Skeletal muscle satellite cell (primary cell): ENCODE results near the gene UBR1.

Experiments used
- H3K27me3 ChIP-seq: 2 replicates; pipeline ENCODE4 v1.7.0; 2013; ENCODE audit warnings: low read length; ENCODE audit not compliant: control insufficient read depth, insufficient read depth
- H3K36me3 ChIP-seq: 2 replicates; pipeline ENCODE4 v1.7.0; 2013; ENCODE audit warnings: mild to moderate bottlenecking, control low read depth, low read length; ENCODE audit not compliant: insufficient read depth
- H3K4me1 ChIP-seq: 2 replicates; pipeline ENCODE4 v1.7.0; 2013; ENCODE audit warnings: low read length; ENCODE audit not compliant: control insufficient read depth, insufficient read depth
- H3K4me2 ChIP-seq: 2 replicates; pipeline ENCODE4 v1.7.0; 2013; ENCODE audit warnings: mild to moderate bottlenecking, low read length
- H3K4me3 ChIP-seq: 2 replicates; pipeline ENCODE4 v1.7.0; 2013; ENCODE audit warnings: low read length
- H3K9ac ChIP-seq: 2 replicates; pipeline ENCODE4 v1.7.0; 2013; ENCODE audit warnings: mild to moderate bottlenecking, low read depth, low read length, moderate library complexity
- H3K9me3 ChIP-seq: replicated peaks from 2 replicates; pipeline ENCODE4 v1.7.0; 2013; ENCODE audit warnings: mild to moderate bottlenecking, control low read depth, low read length

The UBR1 gene

DNA sequence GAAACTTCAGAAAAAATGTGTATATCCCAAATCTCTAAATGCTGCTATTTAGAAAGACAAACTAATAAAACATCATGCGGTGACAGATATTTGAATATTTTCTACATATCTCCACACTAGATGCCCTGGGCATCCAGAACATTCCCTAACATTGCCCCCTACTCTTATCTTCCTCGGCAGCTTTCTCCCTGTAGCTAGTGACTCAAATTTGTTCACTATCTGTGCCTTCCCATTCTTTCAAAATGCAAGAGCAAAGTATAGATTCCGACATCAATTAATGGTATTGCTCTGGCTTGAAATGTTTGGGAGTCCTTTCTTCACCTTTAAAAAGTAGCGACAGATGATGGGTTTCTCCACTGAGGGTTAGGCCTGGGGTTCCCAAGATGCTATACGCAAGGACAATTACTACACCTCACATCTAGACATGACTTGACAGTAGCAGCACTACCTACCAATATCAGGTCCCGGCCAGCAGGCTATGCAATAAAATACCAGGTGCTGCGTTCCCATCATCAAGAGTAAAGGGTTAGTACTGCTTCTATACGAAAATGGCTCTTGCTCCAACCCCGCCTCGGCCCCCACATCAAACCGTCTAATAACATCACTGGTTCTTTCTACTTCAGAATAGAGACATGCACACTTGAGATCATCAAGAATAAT, 631 bp downstream of the UBR1 start:
- Histone ChIP-seq H3K4me1 (peaks cover 10% of the 10 kb centered on the region), H3K9ac (peak overlapping the region; percentile 92), H3K4me3 (peak overlapping the region; percentile 83)

DNA sequence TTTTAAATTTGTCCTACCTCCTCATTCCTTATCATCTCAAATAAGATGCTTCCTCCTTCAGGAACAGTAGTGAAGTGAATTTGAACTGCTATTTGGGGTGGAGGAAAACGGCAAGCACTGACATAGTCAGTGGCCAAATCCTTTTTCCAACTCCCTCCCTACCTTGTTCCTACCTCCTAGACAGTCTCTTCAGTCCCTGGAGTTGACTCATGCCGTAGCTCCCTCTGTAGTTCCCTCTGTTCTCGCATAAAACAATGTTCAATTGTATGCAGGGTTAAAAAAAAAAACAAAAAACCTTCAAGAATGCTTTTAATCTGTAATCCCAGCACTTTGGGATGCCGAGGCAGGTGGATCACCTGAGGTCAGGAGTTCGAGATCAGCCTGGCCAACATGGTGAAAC, 1.4 kb downstream of the UBR1 start:
- Histone ChIP-seq H3K4me3 (peak overlapping the region; percentile 19), H3K4me2 (peak overlapping the region; percentile 91), H3K4me1 (peaks cover 10% of the 10 kb centered on the region), H3K9ac (no peak overlapping the region), H3K27me3 (no peaks in the 10 kb centered on the region), H3K9me3 (no peaks in the 10 kb centered on the region), H3K36me3 (peaks cover 17% of the 10 kb centered on the region)

More for the DNA sequence above, 631 bp downstream of the UBR1 start:
- peaks cover 14% of the 10 kb centered on the region for H3K36me3 ChIP-seq
- no peaks in the 10 kb centered on the region for H3K27me3 ChIP-seq
- peak overlapping the region; percentile 91 for H3K4me2 ChIP-seq
- no peaks in the 10 kb centered on the region for H3K9me3 ChIP-seq

DNA sequence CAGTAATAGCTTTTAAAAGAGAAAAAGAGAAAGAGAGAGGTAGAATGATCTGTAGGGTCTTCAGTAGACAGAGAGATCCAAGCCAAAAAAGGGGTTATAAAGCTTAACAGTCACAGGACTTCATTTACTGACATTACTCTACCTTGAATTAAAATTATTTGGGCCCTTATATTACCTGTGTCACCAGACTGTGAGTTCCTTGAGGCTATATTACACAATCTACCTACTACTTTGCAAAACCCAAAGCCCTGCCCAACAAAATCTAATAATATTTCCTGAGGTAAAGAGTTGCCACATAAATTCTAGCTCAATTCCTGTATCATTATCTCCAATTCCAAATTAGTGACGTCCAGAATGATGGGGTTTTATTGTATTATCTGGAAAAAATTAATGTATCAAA, 1.9 kb downstream of the UBR1 start:
- H3K27me3 ChIP-seq: no peaks in the 10 kb centered on the region
- peaks cover 17% of the 10 kb centered on the region for H3K36me3 ChIP-seq
- no peak overlapping the region for H3K4me3 ChIP-seq
- no peak overlapping the region for H3K4me2 ChIP-seq
- no peaks in the 10 kb centered on the region for H3K9me3 ChIP-seq
- H3K9ac ChIP-seq: no peak overlapping the region
- H3K4me1 ChIP-seq: peaks cover 10% of the 10 kb centered on the region

DNA sequence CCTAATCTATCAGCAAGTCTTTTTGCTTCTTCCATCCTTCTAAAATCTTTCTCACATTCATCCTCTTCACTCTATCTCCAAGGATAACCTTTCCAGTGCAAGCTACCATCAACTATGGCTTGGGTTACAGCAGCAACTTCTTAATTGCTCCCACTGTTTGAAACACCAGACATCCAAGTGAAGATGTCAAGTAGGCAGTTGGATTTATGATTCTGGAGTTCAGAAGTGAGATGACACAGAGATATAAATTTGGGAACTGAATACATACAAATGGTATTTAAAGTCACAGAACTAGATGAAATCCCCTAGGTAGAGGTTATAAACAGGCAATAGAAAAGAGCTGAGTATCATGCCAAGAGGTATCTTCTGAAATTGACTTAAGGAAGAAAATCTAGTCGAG, 3.7 kb downstream of the UBR1 start:
- no peaks in the 10 kb centered on the region for H3K27me3 ChIP-seq
- H3K4me2 ChIP-seq: no peak overlapping the region
- H3K4me3 ChIP-seq: no peak overlapping the region
- no peak overlapping the region for H3K9ac ChIP-seq
- H3K9me3 ChIP-seq: no peaks in the 10 kb centered on the region
- peaks cover 10% of the 10 kb centered on the region for H3K4me1 ChIP-seq
- H3K36me3 ChIP-seq: peaks cover 24% of the 10 kb centered on the region

DNA sequence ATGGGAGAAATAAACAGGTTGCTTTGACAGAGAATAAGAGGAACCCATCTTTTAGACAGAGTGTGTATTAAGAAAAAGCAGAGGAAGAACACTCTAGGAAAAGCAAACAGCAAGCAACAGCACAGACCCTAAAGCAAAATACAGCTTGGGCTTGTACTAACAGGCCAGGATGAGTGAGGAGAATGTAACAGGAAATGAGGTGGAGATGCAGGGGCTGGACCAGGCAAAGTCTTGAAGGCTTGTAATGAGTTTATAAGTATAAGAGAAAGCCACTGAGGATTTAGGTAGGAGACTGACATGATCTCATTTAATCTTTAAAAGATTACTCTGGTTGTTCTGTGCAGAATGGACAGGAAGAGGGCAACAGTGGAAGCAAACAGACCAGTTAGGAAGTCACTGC, 4.9 kb downstream of the UBR1 start:
- peaks cover 10% of the 10 kb centered on the region for H3K4me1 ChIP-seq
- H3K9me3 ChIP-seq: no peaks in the 10 kb centered on the region
- H3K4me3 ChIP-seq: no peak overlapping the region
- H3K9ac ChIP-seq: no peak overlapping the region
- H3K4me2 ChIP-seq: no peak overlapping the region
- no peaks in the 10 kb centered on the region for H3K27me3 ChIP-seq
- peaks cover 24% of the 10 kb centered on the region for H3K36me3 ChIP-seq

DNA sequence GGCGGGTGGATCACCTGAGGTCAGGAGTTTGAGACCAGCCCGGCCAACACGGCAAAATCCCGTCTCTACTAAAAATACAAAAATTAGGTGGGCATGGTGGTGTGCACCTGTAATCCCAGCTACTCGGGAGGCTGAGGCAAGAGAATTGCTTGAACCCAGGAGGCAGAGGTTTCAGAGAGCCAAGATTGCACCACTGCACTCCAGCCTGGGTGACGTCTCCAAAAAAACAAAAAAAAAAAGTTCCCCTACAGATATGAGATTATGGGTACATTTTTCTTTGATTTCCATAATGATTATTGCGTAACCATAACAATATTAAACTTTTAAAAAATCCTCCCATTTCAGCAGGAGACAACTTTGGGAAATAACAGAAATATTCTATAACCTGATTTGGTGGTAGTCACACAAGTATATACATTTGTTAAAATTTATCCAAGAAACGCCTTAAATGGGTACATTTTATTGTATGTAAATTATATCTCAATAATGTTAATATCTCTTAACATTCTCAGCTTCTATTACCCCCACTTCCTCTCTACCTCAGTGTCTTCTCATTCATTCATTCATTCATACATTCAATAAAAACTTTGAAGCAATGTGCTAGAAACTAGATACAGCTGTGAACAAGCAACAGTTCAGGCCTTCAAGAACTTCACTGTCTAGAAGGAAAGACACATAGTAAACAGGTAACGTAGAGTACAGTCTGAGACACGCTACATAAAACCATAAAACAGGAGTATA, 6.6 kb downstream of the UBR1 start:
- Histone ChIP-seq H3K4me3 (no peak overlapping the region), H3K9me3 (no peaks in the 10 kb centered on the region), H3K4me2 (no peak overlapping the region), H3K27me3 (no peaks in the 10 kb centered on the region), H3K9ac (no peak overlapping the region), H3K36me3 (peaks cover 24% of the 10 kb centered on the region), H3K4me1 (peaks cover 12% of the 10 kb centered on the region)

DNA sequence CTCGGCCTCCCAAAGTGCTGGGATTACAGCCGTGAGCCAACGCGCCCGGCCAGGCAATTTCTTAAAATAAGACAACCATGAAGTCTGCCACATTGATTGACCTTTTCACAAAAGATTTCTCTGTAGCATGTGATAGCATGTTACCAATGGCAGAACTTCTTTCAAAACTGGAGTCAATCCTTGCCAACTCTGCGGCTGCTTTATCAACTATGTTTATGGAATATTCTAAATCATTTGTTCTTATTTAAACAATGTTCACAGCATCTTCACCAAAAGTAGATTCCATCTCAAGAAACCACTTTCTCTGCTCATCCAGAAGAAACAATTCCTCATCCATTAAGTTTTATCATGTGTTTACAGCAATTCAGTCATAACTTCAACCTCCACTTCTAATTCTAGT, 9.4 kb downstream of the UBR1 start:
- Histone ChIP-seq H3K36me3 (peaks cover 21% of the 10 kb centered on the region), H3K9ac (no peak overlapping the region)

DNA sequence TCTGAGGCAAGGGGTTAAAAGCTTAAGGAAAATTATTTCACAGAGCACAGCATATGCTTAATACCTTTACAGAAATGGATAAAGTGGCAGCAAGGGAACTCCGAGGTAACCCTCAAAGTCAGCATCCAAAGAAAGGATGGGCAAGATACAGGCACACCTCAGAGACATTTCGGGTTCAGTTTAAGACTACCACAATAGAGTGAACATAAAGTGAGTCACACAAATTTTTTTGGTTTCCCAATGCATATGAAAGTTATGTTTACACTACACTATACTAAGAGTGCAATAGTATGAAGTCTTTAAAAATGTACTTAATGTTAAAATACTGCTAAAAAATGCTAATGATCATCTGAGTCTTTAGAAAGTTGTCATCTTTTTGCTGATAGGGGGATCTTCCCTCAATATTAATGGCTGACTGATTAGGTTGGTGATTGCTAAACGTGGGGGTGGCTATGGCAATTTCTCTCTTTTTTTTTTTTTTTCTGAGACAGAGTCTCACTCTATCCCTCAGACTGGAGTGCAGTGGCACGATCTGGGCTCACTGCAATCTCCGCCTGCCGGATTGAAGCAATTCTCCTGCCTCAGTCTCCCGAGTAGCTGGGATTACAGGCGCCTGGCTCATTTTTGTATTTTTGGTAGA, 10.0 kb downstream of the UBR1 start:
- peaks cover 10% of the 10 kb centered on the region for H3K4me1 ChIP-seq
- H3K4me3 ChIP-seq: no peak overlapping the region
- H3K27me3 ChIP-seq: no peaks in the 10 kb centered on the region
- no peak overlapping the region for H3K4me2 ChIP-seq
- no peaks in the 10 kb centered on the region for H3K9me3 ChIP-seq
- peaks cover 16% of the 10 kb centered on the region for H3K36me3 ChIP-seq
- H3K9ac ChIP-seq: no peak overlapping the region

More for the DNA sequence above, 9.4 kb downstream of the UBR1 start:
- Histone ChIP-seq H3K27me3 (no peaks in the 10 kb centered on the region), H3K4me2 (no peak overlapping the region), H3K4me3 (no peak overlapping the region), H3K4me1 (peaks cover 10% of the 10 kb centered on the region), H3K9me3 (no peaks in the 10 kb centered on the region)

DNA sequence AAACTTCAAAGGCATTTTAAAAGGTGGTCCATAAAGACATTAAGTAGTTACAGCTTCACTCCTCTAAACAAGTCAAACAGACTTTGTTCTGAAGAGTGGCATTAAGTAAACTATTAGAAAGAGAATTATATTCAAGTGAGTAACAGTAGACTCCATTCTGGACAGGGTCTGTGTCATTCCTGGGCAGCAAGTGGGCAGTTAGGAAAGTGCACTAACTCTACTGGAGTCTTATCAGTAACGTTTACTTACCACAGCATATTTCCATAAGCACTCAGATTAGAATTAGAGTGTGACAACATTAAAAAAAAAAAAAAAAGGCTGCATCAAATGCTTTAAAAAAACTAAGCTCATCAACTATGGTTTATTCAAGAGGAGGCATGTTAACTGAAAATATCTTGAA, 10.6 kb downstream of the UBR1 start:
- H3K27me3 ChIP-seq: no peaks in the 10 kb centered on the region
- H3K4me3 ChIP-seq: no peak overlapping the region
- H3K36me3 ChIP-seq: peaks cover 11% of the 10 kb centered on the region
- no peak overlapping the region for H3K9ac ChIP-seq
- no peaks in the 10 kb centered on the region for H3K9me3 ChIP-seq
- no peak overlapping the region for H3K4me2 ChIP-seq
- H3K4me1 ChIP-seq: peaks cover 10% of the 10 kb centered on the region

DNA sequence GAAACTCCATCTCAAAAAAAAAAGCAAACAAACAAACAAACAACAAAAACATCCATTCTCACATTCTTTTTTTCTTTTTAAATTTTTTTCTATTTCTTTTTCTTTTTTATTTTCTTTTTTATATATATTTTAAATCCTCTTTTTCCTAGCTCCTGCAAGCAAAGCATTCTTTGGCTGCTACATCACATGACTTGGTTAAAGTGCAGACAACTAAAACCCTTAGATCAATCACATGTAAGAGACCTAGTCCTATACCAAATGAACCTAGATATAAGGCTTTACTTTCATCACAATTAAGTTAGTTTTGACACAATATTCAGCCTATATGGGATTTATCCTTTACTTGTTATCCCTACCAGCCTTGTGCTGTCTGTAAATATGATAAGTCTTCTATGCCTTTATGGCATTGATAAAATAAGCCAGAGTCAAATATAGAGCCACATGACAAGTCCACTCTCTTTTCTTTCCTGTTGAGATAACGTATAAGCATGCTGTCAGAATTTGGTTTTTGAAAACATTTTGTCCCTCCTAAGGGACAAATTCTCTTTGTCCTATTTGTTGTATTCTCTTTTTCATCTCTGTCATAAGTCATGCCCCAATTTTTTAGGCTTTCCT, 11.3 kb downstream of the UBR1 start:
- no peak overlapping the region for H3K4me3 ChIP-seq
- H3K27me3 ChIP-seq: no peaks in the 10 kb centered on the region
- peaks cover 10% of the 10 kb centered on the region for H3K4me1 ChIP-seq
- H3K9me3 ChIP-seq: no peaks in the 10 kb centered on the region
- H3K9ac ChIP-seq: no peak overlapping the region
- peaks cover 8% of the 10 kb centered on the region for H3K36me3 ChIP-seq
- no peak overlapping the region for H3K4me2 ChIP-seq

DNA sequence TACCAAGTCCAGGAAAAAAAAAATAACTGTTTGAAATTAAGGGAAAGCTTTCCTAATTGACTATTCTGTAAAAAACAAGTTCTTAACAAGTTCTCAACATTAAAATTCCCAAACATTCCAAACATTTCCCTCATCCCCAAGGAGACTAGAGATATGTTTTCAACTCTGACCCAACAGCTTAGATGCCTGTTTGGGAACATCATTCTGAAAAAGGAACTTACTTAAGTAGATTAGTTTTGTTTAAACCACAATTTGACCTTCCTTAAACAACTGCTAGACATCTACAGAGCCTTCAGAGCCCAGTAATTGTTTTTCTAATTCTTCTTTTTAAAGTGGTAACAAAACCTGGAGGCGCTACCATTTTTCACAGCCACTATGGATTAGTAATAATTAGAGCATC, 12.8 kb downstream of the UBR1 start:
- Histone ChIP-seq H3K9me3 (no peaks in the 10 kb centered on the region), H3K9ac (no peak overlapping the region), H3K4me2 (no peak overlapping the region), H3K4me1 (peaks cover 10% of the 10 kb centered on the region), H3K4me3 (no peak overlapping the region), H3K36me3 (peaks cover 7% of the 10 kb centered on the region), H3K27me3 (no peaks in the 10 kb centered on the region)
